Measurements from ENCODE around the gene ARHGAP10.

ARHGAP10 gene

DNA sequence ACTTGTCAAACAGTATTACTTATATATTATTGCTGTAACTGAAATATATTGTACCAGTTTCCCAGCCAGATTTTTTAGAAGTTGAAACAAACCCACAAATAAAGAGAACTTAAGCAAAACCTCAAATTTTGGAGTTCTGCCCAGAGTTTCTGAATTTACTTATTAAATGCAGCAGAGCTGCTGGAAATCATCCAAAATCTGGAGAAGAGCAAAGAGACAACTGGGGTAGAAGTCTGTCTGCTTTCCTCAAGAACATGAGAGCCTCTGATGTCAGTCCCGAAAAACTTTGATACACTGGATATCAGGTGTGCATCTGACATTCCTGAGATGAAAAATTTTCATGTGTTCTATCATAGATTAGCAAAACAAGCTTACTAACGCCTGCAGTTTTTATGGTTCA lies 384.4 kb downstream of the ARHGAP10 start:
- no peak overlapping the region for H3K4me3 ChIP-seq (ENCODE audit: low read depth, low read length)
- no peak for DNase-seq (ENCODE audit: low read depth)
- TF ChIP-seq, protein P1, sequence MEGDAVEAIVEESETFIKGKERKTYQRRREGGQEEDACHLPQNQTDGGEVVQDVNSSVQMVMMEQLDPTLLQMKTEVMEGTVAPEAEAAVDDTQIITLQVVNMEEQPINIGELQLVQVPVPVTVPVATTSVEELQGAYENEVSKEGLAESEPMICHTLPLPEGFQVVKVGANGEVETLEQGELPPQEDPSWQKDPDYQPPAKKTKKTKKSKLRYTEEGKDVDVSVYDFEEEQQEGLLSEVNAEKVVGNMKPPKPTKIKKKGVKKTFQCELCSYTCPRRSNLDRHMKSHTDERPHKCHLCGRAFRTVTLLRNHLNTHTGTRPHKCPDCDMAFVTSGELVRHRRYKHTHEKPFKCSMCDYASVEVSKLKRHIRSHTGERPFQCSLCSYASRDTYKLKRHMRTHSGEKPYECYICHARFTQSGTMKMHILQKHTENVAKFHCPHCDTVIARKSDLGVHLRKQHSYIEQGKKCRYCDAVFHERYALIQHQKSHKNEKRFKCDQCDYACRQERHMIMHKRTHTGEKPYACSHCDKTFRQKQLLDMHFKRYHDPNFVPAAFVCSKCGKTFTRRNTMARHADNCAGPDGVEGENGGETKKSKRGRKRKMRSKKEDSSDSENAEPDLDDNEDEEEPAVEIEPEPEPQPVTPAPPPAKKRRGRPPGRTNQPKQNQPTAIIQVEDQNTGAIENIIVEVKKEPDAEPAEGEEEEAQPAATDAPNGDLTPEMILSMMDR (IDR thresholded peaks at IDR 0.05; ENCODE audit: insufficient read depth, low read depth, low read length, missing control alignments), result no peak

DNA sequence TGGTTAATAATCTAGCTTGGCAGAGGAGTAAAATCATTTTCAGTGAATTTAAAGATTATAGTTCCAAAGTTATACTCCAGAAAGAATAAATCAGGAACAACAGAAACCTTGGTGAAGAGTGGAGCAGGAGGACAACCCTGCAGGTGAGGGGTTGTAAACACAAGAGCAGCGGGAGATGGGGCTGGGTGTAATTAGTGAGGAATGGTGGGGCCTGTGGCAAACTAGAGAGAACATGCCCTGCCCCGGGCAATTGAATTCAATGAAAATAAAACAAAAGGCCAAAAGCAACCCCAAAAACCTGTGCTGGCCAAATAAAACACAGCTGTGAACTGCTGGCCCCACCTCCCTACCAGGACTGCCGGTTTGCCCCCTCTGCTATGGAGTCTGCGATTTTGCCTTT lies 385.1 kb downstream of the ARHGAP10 start:
- no peak overlapping the region for H3K4me3 ChIP-seq (ENCODE audit: low read depth, low read length)
- TF ChIP-seq, protein P1 (IDR thresholded peaks at IDR 0.05; ENCODE audit: insufficient read depth, low read depth, low read length, missing control alignments), result no peak
- no peak for DNase-seq (ENCODE audit: low read depth)

DNA sequence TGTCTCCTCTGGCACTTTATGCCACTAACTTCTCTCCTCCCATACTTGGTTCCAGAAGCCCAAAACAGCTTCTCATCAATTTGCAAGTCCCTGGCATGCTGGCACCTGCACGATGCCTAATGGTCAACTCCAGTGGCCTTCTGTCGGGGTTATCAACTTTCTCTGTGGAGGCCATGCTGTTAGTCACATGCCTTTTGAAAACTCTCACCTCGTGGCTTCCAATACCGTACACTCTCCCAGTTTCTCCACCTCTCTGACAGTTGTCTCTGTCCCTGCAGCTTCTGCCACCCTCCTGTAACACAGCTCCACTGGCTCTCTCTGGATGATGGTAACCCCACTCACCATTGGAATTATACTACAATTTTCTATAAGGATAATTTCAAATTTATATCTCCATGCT lies 386.3 kb downstream of the ARHGAP10 start:
- no peak overlapping the region for H3K4me3 ChIP-seq (ENCODE audit: low read depth, low read length)
- no peak for DNase-seq (ENCODE audit: low read depth)

DNA sequence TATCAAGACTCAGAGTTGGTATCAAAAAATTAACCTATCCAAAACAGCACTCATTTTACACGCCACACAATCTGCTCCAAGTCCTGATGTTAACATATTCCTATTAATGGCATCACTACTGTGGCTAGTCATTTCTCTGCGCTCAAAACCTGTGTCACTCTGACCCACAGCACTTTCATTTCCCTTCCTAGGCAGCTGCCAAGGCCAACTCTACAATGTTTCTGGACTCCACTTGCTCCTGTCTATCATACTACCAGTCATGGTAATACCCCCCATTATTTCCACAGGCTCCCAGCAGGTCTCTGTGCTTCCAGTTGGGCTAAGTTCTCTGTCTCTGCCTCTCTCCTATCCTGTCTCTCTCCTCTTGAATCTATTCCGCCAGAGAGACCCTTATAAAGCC lies 386.7 kb downstream of the ARHGAP10 start:
- no peak overlapping the region for H3K4me3 ChIP-seq (ENCODE audit: low read depth, low read length)
- TF ChIP-seq, protein P1 (IDR thresholded peaks at IDR 0.05; ENCODE audit: insufficient read depth, low read depth, low read length, missing control alignments), result no peak
- peak; percentile 5 for DNase-seq (ENCODE audit: low read depth)

More for the DNA sequence above, 386.3 kb downstream of the ARHGAP10 start:
- TF ChIP-seq, protein P1 (IDR thresholded peaks at IDR 0.05; ENCODE audit: insufficient read depth, low read depth, low read length, missing control alignments), result no peak

DNA sequence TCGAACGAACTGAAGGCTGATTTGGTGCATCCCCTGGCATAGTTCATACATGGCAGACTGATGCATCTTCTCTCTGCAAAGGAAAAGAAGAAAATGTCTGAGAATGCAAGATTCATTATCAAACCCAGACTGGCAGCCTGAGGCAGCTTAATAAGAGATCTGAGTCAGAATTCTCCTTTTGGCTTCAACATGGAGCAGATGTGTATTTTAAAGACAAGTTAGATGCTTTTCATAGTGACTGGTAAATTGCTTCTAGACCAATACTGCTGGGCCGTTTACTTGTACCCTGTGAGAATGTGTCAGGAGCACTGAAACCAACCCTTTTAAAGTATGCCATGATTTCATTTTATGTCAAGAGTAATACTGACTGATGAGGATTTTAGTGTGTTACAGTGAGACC lies 388.3 kb downstream of the ARHGAP10 start:
- TF ChIP-seq, protein P1 (IDR thresholded peaks at IDR 0.05; ENCODE audit: insufficient read depth, low read depth, low read length, missing control alignments), result no peak
- no peak overlapping the region for H3K4me3 ChIP-seq (ENCODE audit: low read depth, low read length)
- no peak for DNase-seq (ENCODE audit: low read depth)

Data from GM12865 (cell line).